Progenitor cell of endocrine pancreas (in vitro differentiated cells): ENCODE data around the gene TNNI2. TPM values are rescaled to one million over a fixed set of nuclear protein-coding genes. Genes with fewer than 3 reads are reported as not detected.

ENCODE experiments used
- DNase-seq: peaks from one replicate; pipeline ENCODE4 v3.0.0; 2021; ENCODE audit warnings: low spot score; ENCODE audit not compliant: unreplicated experiment
- H3K27ac Mint-ChIP-seq: 2 replicates; pipeline ENCODE4 v1.8.0; 2021; ENCODE audit warnings: mild to moderate bottlenecking, moderate library complexity, mixed read lengths
- H3K27me3 Mint-ChIP-seq: 2 replicates; pipeline ENCODE4 v1.8.0; 2021; ENCODE audit warnings: mixed read lengths
- H3K36me3 Mint-ChIP-seq: 2 replicates; pipeline ENCODE4 v1.8.0; 2022; ENCODE audit warnings: mixed read lengths; ENCODE audit not compliant: insufficient read depth
- H3K4me1 Mint-ChIP-seq: 2 replicates; pipeline ENCODE4 v1.8.0; 2021; ENCODE audit warnings: low read depth, mixed read lengths
- H3K4me3 Mint-ChIP-seq: 2 replicates; pipeline ENCODE4 v1.8.0; 2021; ENCODE audit warnings: low read depth, mild to moderate bottlenecking, moderate library complexity, mixed read lengths
- H3K9me3 Mint-ChIP-seq: 2 replicates; pipeline ENCODE4 v1.8.0; 2021; ENCODE audit warnings: low read depth, mixed read lengths
- total RNA-seq: library from RNA; stranded (reverse); gene quantifications from 2 replicates; pipeline ENCODE4 v1.2.1, GENCODE V29; 2021
- TF ChIP-seq, protein P1 (sequence below): fragments of 200-600 bp; sonication (generic); IDR thresholded peaks from one replicate; pipeline ENCODE4 v1.5.0; 2021; ENCODE audit warnings: antibody characterized with exemption, mild to moderate bottlenecking; ENCODE audit not compliant: unreplicated experiment

Gene TNNI2
- total RNA-seq, 1 donor from 2014 or later: 0.55 TPM

- Mint-ChIP-seq H3K4me3 (no peak overlapping the region), H3K36me3 (no peaks in the 10 kb centered on the region), H3K9me3 (no peaks in the 10 kb centered on the region), H3K4me1 (peaks cover 4% of the 10 kb centered on the region), H3K27me3 (peaks cover 32% of the 10 kb centered on the region), H3K27ac (no peak overlapping the region)
- TF ChIP-seq, protein P1, sequence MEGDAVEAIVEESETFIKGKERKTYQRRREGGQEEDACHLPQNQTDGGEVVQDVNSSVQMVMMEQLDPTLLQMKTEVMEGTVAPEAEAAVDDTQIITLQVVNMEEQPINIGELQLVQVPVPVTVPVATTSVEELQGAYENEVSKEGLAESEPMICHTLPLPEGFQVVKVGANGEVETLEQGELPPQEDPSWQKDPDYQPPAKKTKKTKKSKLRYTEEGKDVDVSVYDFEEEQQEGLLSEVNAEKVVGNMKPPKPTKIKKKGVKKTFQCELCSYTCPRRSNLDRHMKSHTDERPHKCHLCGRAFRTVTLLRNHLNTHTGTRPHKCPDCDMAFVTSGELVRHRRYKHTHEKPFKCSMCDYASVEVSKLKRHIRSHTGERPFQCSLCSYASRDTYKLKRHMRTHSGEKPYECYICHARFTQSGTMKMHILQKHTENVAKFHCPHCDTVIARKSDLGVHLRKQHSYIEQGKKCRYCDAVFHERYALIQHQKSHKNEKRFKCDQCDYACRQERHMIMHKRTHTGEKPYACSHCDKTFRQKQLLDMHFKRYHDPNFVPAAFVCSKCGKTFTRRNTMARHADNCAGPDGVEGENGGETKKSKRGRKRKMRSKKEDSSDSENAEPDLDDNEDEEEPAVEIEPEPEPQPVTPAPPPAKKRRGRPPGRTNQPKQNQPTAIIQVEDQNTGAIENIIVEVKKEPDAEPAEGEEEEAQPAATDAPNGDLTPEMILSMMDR: no peak
- no peak for DNase-seq
These were observed 7.7 kb downstream of the TNNI2 start for GRCh38 chr11:1846453-1846932.

DNA sequence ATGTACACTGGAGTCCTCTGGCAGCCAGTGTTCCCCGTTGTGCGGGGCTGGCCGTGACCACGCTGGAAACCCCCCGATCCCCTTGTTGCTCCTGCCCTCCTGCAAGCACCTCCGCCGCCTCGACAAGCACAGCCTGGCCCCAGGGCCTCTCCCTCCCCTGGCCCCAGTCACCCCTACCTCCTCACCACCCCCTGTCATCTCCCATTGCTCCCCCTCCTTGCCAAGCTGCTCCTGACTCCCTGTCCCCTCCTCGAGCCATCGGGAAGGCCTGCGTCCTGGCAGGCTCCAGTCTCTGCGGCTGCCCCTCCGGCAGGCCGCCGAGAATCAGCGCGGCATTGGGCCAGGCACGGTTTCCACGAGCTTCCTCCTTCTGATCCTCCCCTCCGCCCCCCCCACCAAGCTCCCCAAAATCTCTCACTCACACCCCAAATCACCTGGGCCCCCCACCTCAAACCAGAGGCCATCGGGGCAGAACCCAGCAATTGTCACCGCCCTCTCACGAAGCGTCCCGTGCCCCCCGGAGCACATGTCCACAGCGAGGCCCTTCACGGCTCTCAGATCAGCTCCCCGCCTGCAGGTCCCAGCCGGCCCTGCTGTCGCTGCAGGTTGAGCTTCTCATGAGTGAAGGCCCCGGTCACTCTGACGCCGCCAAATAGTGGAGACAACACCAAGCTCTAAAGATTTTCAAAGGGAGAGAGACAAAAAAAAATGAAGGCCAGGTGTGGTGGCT lies 8.4 kb downstream of the TNNI2 start:
- DNase-seq: no peak
- Mint-ChIP-seq H3K4me1 (peaks cover 4% of the 10 kb centered on the region), H3K27me3 (peaks cover 33% of the 10 kb centered on the region), H3K4me3 (no peak overlapping the region), H3K27ac (peak overlapping the region; percentile 67), H3K9me3 (no peaks in the 10 kb centered on the region), H3K36me3 (no peaks in the 10 kb centered on the region)
- TF ChIP-seq, protein P1: no peak

DNA sequence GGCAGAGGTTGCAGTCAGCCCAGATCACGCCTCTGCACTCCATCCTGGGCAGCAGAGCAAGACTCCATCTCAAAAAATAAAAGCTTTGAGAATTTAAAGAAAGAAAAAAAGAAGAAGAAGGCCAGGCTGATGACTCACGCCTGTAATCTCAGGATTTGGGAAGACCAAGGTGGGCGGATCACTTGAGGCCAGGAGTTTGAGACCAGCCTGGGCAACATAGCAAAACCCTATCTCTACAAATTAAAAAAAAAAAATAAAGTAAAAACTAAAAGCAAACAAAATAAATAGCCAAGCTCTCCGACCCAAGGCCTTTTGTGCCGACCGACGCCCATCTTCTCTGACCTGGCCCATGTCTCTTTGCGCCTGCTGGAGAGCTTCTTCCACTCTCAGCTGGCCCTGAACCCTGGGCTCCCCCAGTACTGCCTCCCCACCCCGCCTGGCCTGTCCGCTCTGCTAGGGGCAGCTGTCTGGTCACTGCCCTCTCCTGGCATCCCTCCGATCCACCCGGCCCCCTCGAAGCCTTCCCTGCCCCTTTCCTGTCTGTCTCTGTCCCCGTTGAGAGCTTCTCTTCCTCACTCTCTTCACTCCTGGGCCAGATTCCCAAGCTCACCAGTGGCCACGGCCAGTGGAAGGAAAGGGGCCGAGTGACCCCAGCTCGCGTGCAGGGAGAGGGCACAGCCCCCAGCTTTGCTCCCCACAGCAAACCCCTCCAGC lies 9.3 kb downstream of the TNNI2 start:
- H3K27me3 Mint-ChIP-seq: peaks cover 39% of the 10 kb centered on the region
- peaks cover 4% of the 10 kb centered on the region for H3K4me1 Mint-ChIP-seq
- H3K27ac Mint-ChIP-seq: no peak overlapping the region
- H3K9me3 Mint-ChIP-seq: no peaks in the 10 kb centered on the region
- no peak overlapping the region for H3K4me3 Mint-ChIP-seq
- TF ChIP-seq, protein P1: no peak
- no peak for DNase-seq
- no peaks in the 10 kb centered on the region for H3K36me3 Mint-ChIP-seq

DNA sequence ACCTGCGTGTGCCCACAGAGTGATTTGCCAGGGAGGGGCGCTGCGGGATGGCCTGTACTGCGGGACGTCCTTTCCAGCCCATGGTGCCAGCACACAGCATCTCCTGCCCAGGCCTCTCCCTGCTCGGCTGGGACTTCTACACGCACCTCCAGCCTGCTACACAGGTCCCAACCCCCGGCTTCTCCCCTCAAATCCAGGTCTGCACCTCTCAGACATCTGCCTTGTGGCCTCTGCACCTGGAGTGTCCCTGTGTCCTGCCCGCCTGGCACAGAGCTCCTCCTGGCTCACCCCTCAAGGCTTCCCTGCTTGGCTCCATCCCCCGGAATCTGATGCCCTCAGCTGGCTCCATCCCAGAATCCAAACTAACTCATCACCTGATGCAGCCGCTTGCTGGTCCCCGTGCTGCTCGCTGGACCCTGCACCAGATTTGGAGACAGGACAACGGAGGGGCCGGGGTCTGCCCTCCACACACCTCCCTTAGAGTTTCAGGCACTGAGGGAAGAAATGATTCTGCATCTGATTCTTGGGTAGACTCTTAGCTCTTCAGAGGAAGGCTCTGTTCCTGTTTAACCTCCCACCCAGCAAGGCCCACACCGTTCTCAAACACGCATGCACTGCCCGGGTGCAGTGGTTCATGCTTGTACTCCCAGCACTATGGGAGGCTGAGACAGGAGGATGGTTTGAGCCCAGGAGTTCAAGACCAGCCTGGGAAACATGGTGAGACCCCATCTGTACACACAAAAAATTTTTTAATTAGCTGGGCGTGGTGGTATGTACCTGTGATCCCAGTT lies 10.1 kb downstream of the TNNI2 start:
- no peak overlapping the region for H3K27ac Mint-ChIP-seq

More for the DNA sequence above, 10.1 kb downstream of the TNNI2 start:
- H3K9me3 Mint-ChIP-seq: no peaks in the 10 kb centered on the region
- DNase-seq: no peak
- H3K4me1 Mint-ChIP-seq: peaks cover 4% of the 10 kb centered on the region
- peaks cover 32% of the 10 kb centered on the region for H3K27me3 Mint-ChIP-seq
- H3K36me3 Mint-ChIP-seq: no peaks in the 10 kb centered on the region
- no peak overlapping the region for H3K4me3 Mint-ChIP-seq
- TF ChIP-seq, protein P1: no peak
